B cell (primary cell): ENCODE data around the gene SCPEP1. TPM values are rescaled to one million over a fixed set of nuclear protein-coding genes. Genes with fewer than 3 reads are reported as not detected.

Source experiments
- ATAC-seq: fragments of 200-7000 bp; cut with Tn5 transposase; one replicate; pipeline ENCODE4 v1.10.0; 2021; ENCODE audit warnings: low read depth, mild to moderate bottlenecking, moderate number of reproducible peaks, moderate library complexity
- CTCF ChIA-PET: fragments of 350-600 bp; sonication (Branson Sonifier 250); formaldehyde crosslinking; loops from one replicate; lab custom pipeline; 2021; ENCODE audit warnings: antibody characterized with exemption, inconsistent platforms; lab: Charles Lee
- POLR2A ChIA-PET: fragments of 350-600 bp; sonication (Branson Sonifier 250); formaldehyde crosslinking; loops from one replicate; lab custom pipeline; 2021; ENCODE audit warnings: antibody characterized with exemption; lab: Charles Lee
- DNase-seq: peaks from one replicate; pipeline ENCODE4 v3.0.0; 2013
- H2AFZ ChIP-seq: 2 replicates; pipeline ENCODE4 v1.6.1; 2012; ENCODE audit warnings: mild to moderate bottlenecking, low read depth, low read length; ENCODE audit not compliant: insufficient read depth, poor library complexity, severe bottlenecking
- H3K27ac ChIP-seq, 2 donors: 1 replicate in 1 of 2; 2 replicates in 1 of 2; pipeline ENCODE4 v1.5.1; 2012 to 2013; ENCODE audit warnings: low read length in 2 of 2, mild to moderate bottlenecking in 2 of 2, moderate library complexity in 1 of 2
- H3K27me3 ChIP-seq, 4 experiments: fragments of 200-600 bp in 1 of 4; sonication (generic) in 1 of 4; replicated peaks in 1 of 4; 1 replicate in 2 of 4; 2 replicates in 2 of 4; pipeline versions ENCODE4 v1.6.1 to v1.7.0; 2013 to 2016; ENCODE audit warnings: low read length in 3 of 4, mild to moderate bottlenecking in 2 of 4, mixed read lengths in 1 of 4, moderate library complexity in 1 of 4; ENCODE audit not compliant: insufficient read depth in 4 of 4, control insufficient read depth in 3 of 4; ENCODE audit errors: control extremely low read depth in 1 of 4
- H3K36me3 ChIP-seq, 2 experiments: replicated peaks in 1 of 2; 1 replicate in 1 of 2; 2 replicates in 1 of 2; pipeline versions ENCODE4 v1.6.1 to v1.7.1; 2013; ENCODE audit warnings: low read length in 1 of 2; ENCODE audit not compliant: insufficient read depth in 2 of 2, control insufficient read depth in 1 of 2; ENCODE audit errors: control extremely low read depth in 1 of 2, extremely low read depth in 1 of 2
- H3K4me1 ChIP-seq, 2 donors: fragments of 200-600 bp in 1 of 2; sonication (generic) in 1 of 2; 1 replicate in 1 of 2; 2 replicates in 1 of 2; pipeline versions ENCODE4 v1.5.1 to v1.6.1; 2013 to 2017; ENCODE audit warnings: low read length in 2 of 2; ENCODE audit not compliant: control insufficient read depth in 2 of 2, insufficient read depth in 2 of 2
- H3K4me2 ChIP-seq: replicated peaks from 2 replicates; pipeline ENCODE3; 2012; ENCODE audit warnings: mild to moderate bottlenecking, low read depth, low read length; ENCODE audit not compliant: poor library complexity, severe bottlenecking
- H3K4me3 ChIP-seq, 5 experiments: fragments of 200-600 bp in 1 of 5; sonication (generic) in 1 of 5; 1 replicate in 3 of 5; 2 replicates in 2 of 5; pipeline versions ENCODE4 v1.5.1 to v1.7.0; 2011 to 2016; ENCODE audit warnings: low read length in 4 of 5, mild to moderate bottlenecking in 4 of 5, low read depth in 2 of 5, control low read depth in 1 of 5, moderate library complexity in 1 of 5; ENCODE audit not compliant: insufficient read depth in 1 of 5; ENCODE audit errors: control extremely low read depth in 1 of 5, extremely low read depth in 1 of 5
- H3K79me2 ChIP-seq: fragments of 200-600 bp; sonication (generic); one replicate; pipeline ENCODE4 v1.6.0; 2016; ENCODE audit warnings: low read length; ENCODE audit not compliant: control insufficient read depth, insufficient read depth
- H3K9ac ChIP-seq: fragments of 200-600 bp; sonication (generic); 2 replicates; pipeline ENCODE4 v1.6.1; 2017; ENCODE audit warnings: mild to moderate bottlenecking, low read length, moderate library complexity
- H3K9me3 ChIP-seq, 3 donors: one replicate each; pipeline versions ENCODE4 v1.6.1 to v1.7.1; 2013; ENCODE audit warnings: low read length in 2 of 3; ENCODE audit not compliant: control insufficient read depth in 2 of 3, insufficient read depth in 1 of 3; ENCODE audit errors: control extremely low read depth in 1 of 3
- H4K20me1 ChIP-seq: 2 replicates; pipeline ENCODE4 v1.6.0; 2012; ENCODE audit warnings: mild to moderate bottlenecking, low read length; ENCODE audit not compliant: insufficient read depth, control insufficient read depth, poor library complexity, severe bottlenecking
- H3K27ac Mint-ChIP-seq: one replicate; pipeline ENCODE4 v1.8.0; 2021; ENCODE audit warnings: mixed read lengths
- H3K27me3 Mint-ChIP-seq: one replicate; pipeline ENCODE4 v1.8.0; 2021; ENCODE audit warnings: mixed read lengths
- H3K4me1 Mint-ChIP-seq: one replicate; pipeline ENCODE4 v1.8.0; 2021; ENCODE audit warnings: mixed read lengths
- H3K4me3 Mint-ChIP-seq: one replicate; pipeline ENCODE4 v1.8.0; 2021; ENCODE audit warnings: mixed read lengths
- H3K9me3 Mint-ChIP-seq: one replicate; pipeline ENCODE4 v1.8.0; 2022; ENCODE audit warnings: mixed read lengths; ENCODE audit not compliant: insufficient read depth
- EZH2 ChIP-seq: IDR thresholded peaks from 2 replicates; pipeline ENCODE4 v1.6.1; 2012; ENCODE audit warnings: borderline replicate concordance, low read depth, mild to moderate bottlenecking, moderate library complexity, low read length; ENCODE audit not compliant: insufficient read depth, poor library complexity, severe bottlenecking
- WGBS: methylation state at CpG from one replicate; pipeline ENCODE4 v1.1.5; 2013; ENCODE audit warnings: missing lambda C conversion rate; ENCODE audit not compliant: insufficient coverage; 5-methylcytosine and 5-hydroxymethylcytosine counted together
- intact Hi-C: fragments of 100-400 bp; cut with micrococcal nuclease; formaldehyde crosslinking; loops from one replicate; pipeline ENCODE4 v1.10.0; 2022
- polyA plus RNA-seq: library from polyadenylated mRNA; depleted of rRNA; stranded (reverse); fragments of >200 nt; gene quantifications from 2 replicates; pipeline ENCODE4 v1.2.3, GENCODE V29; 2012
- total RNA-seq, 2 donors: library from RNA; stranded (reverse); fragments of 120-200 nt in 1 of 2; gene quantifications; 1 replicate in 1 of 2; 2 replicates in 1 of 2; pipeline versions ENCODE4 v1.2.3 to v1.2.4, GENCODE V29; 2013 to 2022
- TF ChIP-seq, protein P1 (sequence below): fragments of 200-600 bp; IDR thresholded peaks from one replicate; pipeline ENCODE4 v1.8.0; 2022; ENCODE audit warnings: antibody characterized with exemption, mild to moderate bottlenecking

Gene SCPEP1
- total and polyA plus RNA-seq, 2 donors (not counting 1 experiment from before 2014, with no cell fraction given): 66.6 to 121 TPM

DNA sequence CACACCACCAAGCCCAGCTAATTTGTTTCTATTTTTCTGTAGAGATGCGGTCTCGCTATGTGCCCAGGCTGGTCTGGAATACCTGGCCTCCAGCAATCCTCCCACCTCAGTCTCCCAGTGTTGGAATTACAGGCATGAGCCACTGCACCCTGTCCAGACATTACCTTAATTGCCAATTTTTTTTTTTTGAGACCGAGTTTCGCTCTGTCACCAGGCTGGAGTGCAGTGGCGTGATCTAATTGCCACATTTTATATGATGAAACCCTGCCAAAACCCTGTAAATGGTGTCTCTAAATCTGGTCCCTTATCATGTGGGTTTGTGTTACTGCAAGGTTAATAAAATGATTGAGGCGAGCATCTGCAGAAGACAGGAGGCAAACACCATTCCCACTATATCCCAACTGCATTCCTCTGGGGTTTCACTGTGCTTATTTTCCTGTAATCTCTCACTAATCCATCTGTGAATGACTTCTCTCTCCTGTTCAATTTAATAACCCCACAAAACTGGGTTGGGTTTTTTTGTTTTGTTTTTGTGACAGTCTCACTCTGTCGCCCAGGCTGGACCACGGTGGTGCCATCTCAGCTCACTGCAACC is 44.7 kb upstream of the SCPEP1 start:
- H3K27ac ChIP-seq: no peak overlapping the region
- no peaks in the 10 kb centered on the region for H3K27me3 ChIP-seq
- no peak overlapping the region for H3K27ac Mint-ChIP-seq
- H4K20me1 ChIP-seq: no peaks in the 10 kb centered on the region
- no peaks in the 10 kb centered on the region for H3K4me1 ChIP-seq
- H3K79me2 ChIP-seq: no peaks in the 10 kb centered on the region
- no peaks in the 10 kb centered on the region for H3K4me1 Mint-ChIP-seq
- no peak for DNase-seq
- 100% methylated on average over 2 of the region's 8 CpGs for WGBS
- H3K9me3 ChIP-seq: peaks cover 0 to 11% (median 10%) of the 10 kb centered on the region in 3 donors
- no peaks in the 10 kb centered on the region for H3K27me3 Mint-ChIP-seq
- intact Hi-C loops: no loop called here
- H3K4me3 Mint-ChIP-seq: no peak overlapping the region
- H3K4me2 ChIP-seq: no peak overlapping the region
- ChIA-PET POLR2A (no interaction called here), CTCF (no interaction called here)
- ATAC-seq: no peak
- peaks cover 0 to 33% of the 10 kb centered on the region in 2 experiments for H3K36me3 ChIP-seq
- peaks cover 4% of the 10 kb centered on the region for H3K9me3 Mint-ChIP-seq
- H3K4me3 ChIP-seq: no peak overlapping the region
- no peak overlapping the region for H3K9ac ChIP-seq
- no peak for TF ChIP-seq EZH2
- TF ChIP-seq, protein P1, sequence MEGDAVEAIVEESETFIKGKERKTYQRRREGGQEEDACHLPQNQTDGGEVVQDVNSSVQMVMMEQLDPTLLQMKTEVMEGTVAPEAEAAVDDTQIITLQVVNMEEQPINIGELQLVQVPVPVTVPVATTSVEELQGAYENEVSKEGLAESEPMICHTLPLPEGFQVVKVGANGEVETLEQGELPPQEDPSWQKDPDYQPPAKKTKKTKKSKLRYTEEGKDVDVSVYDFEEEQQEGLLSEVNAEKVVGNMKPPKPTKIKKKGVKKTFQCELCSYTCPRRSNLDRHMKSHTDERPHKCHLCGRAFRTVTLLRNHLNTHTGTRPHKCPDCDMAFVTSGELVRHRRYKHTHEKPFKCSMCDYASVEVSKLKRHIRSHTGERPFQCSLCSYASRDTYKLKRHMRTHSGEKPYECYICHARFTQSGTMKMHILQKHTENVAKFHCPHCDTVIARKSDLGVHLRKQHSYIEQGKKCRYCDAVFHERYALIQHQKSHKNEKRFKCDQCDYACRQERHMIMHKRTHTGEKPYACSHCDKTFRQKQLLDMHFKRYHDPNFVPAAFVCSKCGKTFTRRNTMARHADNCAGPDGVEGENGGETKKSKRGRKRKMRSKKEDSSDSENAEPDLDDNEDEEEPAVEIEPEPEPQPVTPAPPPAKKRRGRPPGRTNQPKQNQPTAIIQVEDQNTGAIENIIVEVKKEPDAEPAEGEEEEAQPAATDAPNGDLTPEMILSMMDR: no peak
- H2AFZ ChIP-seq: no peak overlapping the region

DNA sequence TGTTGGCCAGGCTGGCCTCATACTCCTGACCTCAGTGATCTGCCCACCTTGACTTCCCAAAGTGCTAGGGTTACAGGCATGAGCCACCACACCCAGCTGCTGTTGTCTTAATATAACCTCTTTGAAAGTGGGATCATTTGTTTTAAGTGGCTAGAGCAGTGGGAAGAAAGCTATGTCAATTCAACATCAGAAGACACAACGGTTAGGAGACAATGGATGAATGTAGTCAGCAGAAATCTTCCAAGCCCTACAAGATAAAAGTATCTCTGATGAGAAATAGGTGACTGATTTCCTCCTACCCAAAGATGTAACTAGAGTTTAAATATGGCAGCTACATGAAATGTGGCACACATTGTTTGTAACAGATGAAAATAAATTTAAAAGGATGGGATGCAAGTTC is 44.1 kb upstream of the SCPEP1 start:
- no peaks in the 10 kb centered on the region for H3K27me3 Mint-ChIP-seq
- WGBS: no CpG with 5 or more reads among the region's 1 CpG
- Histone ChIP-seq H3K27ac (no peak overlapping the region), H3K27me3 (no peaks in the 10 kb centered on the region), H3K9ac (no peak overlapping the region), H3K9me3 (peaks cover 0 to 10% (median 10%) of the 10 kb centered on the region in 3 donors), H2AFZ (no peak overlapping the region), H3K79me2 (no peaks in the 10 kb centered on the region), H4K20me1 (no peaks in the 10 kb centered on the region), H3K36me3 (peaks cover 0 to 38% of the 10 kb centered on the region in 2 experiments), H3K4me1 (no peaks in the 10 kb centered on the region), H3K4me2 (no peak overlapping the region), H3K4me3 (no peak overlapping the region)
- ChIA-PET POLR2A (no interaction called here), CTCF (no interaction called here)
- DNase-seq (no peak), ATAC-seq (no peak)
- TF ChIP-seq, protein P1: no peak
- TF ChIP-seq EZH2: no peak
- H3K4me1 Mint-ChIP-seq: no peaks in the 10 kb centered on the region
- no peak overlapping the region for H3K27ac Mint-ChIP-seq
- H3K4me3 Mint-ChIP-seq: no peak overlapping the region
- intact Hi-C loops: no loop called here
- H3K9me3 Mint-ChIP-seq: peaks cover 4% of the 10 kb centered on the region
